CD14-positive monocyte (primary cell): ENCODE results near the gene ADORA2A. TPM values are rescaled to one million over a fixed set of nuclear protein-coding genes. Genes with fewer than 3 reads are reported as not detected.

ENCODE experiments used
- DNase-seq, 3 donors: peaks; one replicate each; pipeline ENCODE4 v3.0.0-alpha.2; 2011 to 2022
- H2AFZ ChIP-seq: 2 replicates; pipeline ENCODE4 v1.6.0; 2012; ENCODE audit warnings: mild to moderate bottlenecking, low read depth, low read length, inconsistent platforms; ENCODE audit not compliant: insufficient read depth, poor library complexity, severe bottlenecking
- H3K27ac ChIP-seq, 2 donors: 1 replicate in 1 of 2; 2 replicates in 1 of 2; pipeline ENCODE4 v1.5.1; 2012 to 2013; ENCODE audit warnings: low read length in 2 of 2, control low read depth in 1 of 2, inconsistent platforms in 1 of 2, low read depth in 1 of 2, mild to moderate bottlenecking in 1 of 2
- H3K27me3 ChIP-seq, 2 donors: one replicate each; pipeline versions ENCODE4 v1.6.0 to v1.6.1; 2011 to 2013; ENCODE audit warnings: low read length in 2 of 2; ENCODE audit not compliant: control insufficient read depth in 2 of 2, insufficient read depth in 2 of 2
- H3K36me3 ChIP-seq, 2 donors: replicated peaks in 1 of 2; 1 replicate in 1 of 2; 2 replicates in 1 of 2; pipeline versions ENCODE4 v1.5.1 to v1.6.1; 2012 to 2013; ENCODE audit warnings: low read length in 2 of 2, control low read depth in 1 of 2, inconsistent platforms in 1 of 2, mild to moderate bottlenecking in 1 of 2; ENCODE audit not compliant: insufficient read depth in 2 of 2, control insufficient read depth in 1 of 2
- H3K4me1 ChIP-seq, 2 donors: 1 replicate in 1 of 2; 2 replicates in 1 of 2; pipeline versions ENCODE4 v1.5.1 to v1.6.1; 2012 to 2013; ENCODE audit warnings: low read length in 2 of 2, control low read depth in 1 of 2, inconsistent platforms in 1 of 2, mild to moderate bottlenecking in 1 of 2, moderate library complexity in 1 of 2; ENCODE audit not compliant: insufficient read depth in 2 of 2, control insufficient read depth in 1 of 2
- H3K4me2 ChIP-seq: replicated peaks from 2 replicates; pipeline ENCODE3; 2012; ENCODE audit warnings: low read length, moderate library complexity, mild to moderate bottlenecking; ENCODE audit not compliant: poor library complexity, severe bottlenecking; ENCODE audit errors: extremely low read depth
- H3K4me3 ChIP-seq, 3 experiments: fragments of 200-600 bp in 1 of 3; sonication (generic) in 1 of 3; replicated peaks in 1 of 3; 1 replicate in 2 of 3; 2 replicates in 1 of 3; pipeline ENCODE4 v1.5.1; 2011 to 2013; ENCODE audit warnings: low read length in 3 of 3, mild to moderate bottlenecking in 3 of 3, control low read depth in 2 of 3, low read depth in 2 of 3, inconsistent platforms in 1 of 3, moderate library complexity in 1 of 3
- H3K79me2 ChIP-seq: 2 replicates; pipeline ENCODE4 v1.6.0; 2012; ENCODE audit warnings: mild to moderate bottlenecking, control low read depth, inconsistent platforms, low read length, moderate library complexity; ENCODE audit not compliant: insufficient read depth
- H3K9ac ChIP-seq: 2 replicates; pipeline ENCODE4 v1.6.0; 2017; ENCODE audit warnings: low read length, mild to moderate bottlenecking; ENCODE audit not compliant: insufficient read depth, poor library complexity, severe bottlenecking
- H3K9me3 ChIP-seq, 2 donors: replicated peaks in 1 of 2; 1 replicate in 1 of 2; 2 replicates in 1 of 2; pipeline versions ENCODE4 v1.5.1 to v1.6.1; 2012 to 2013; ENCODE audit warnings: low read length in 2 of 2, control low read depth in 1 of 2; ENCODE audit not compliant: control insufficient read depth in 1 of 2, insufficient read depth in 1 of 2
- H4K20me1 ChIP-seq: 2 replicates; pipeline ENCODE4 v1.6.0; 2012; ENCODE audit warnings: mild to moderate bottlenecking, low read length, control low read depth, moderate library complexity; ENCODE audit not compliant: insufficient read depth
- H3K27ac Mint-ChIP-seq, 7 donors: one replicate each; pipeline ENCODE4 v1.8.0; 2020; ENCODE audit warnings: mild to moderate bottlenecking in 7 of 7, mixed read lengths in 7 of 7, moderate library complexity in 6 of 7, inconsistent platforms in 2 of 7
- H3K27me3 Mint-ChIP-seq, 3 donors: one replicate each; pipeline ENCODE4 v1.8.0; 2021 to 2022; ENCODE audit warnings: low read depth in 3 of 3, mild to moderate bottlenecking in 3 of 3, mixed read lengths in 3 of 3, moderate library complexity in 3 of 3, inconsistent platforms in 1 of 3
- H3K36me3 Mint-ChIP-seq, 2 donors: one replicate each; pipeline ENCODE4 v1.8.0; 2020; ENCODE audit warnings: mixed read lengths in 2 of 2, inconsistent platforms in 1 of 2, mild to moderate bottlenecking in 1 of 2
- H3K4me1 Mint-ChIP-seq: one replicate; pipeline ENCODE4 v1.8.0; 2020; ENCODE audit warnings: mild to moderate bottlenecking, mixed read lengths
- H3K4me3 Mint-ChIP-seq, 2 donors: one replicate each; pipeline ENCODE4 v1.8.0; 2020; ENCODE audit warnings: mild to moderate bottlenecking in 2 of 2, mixed read lengths in 2 of 2, moderate library complexity in 1 of 2
- H3K9me3 Mint-ChIP-seq, 7 donors: one replicate each; pipeline ENCODE4 v1.8.0; 2020 to 2022; ENCODE audit warnings: mixed read lengths in 7 of 7, mild to moderate bottlenecking in 6 of 7, moderate library complexity in 6 of 7, inconsistent platforms in 2 of 7
- CTCF ChIP-seq: fragments of 200-600 bp; IDR thresholded peaks from one replicate; pipeline ENCODE4 v1.8.0; 2022; ENCODE audit warnings: antibody characterized with exemption, mild to moderate bottlenecking
- WGBS: methylation state at CpG from one replicate; pipeline ENCODE4 v1.1.5; 2013; ENCODE audit warnings: missing lambda C conversion rate; ENCODE audit not compliant: insufficient coverage; 5-methylcytosine and 5-hydroxymethylcytosine counted together
- intact Hi-C, 2 donors: fragments of 100-400 bp; cut with micrococcal nuclease; formaldehyde crosslinking; loops; one replicate each; pipeline versions ENCODE4 v1.15.0 to v1.15.1; 2023
- polyA plus RNA-seq, 3 donors: library from polyadenylated mRNA; depleted of rRNA in 1 of 3; unstranded in 2 of 3; stranded (reverse) in 1 of 3; fragments of 300-500 nt in 2 of 3; fragments of >200 nt in 1 of 3; fragmentation: Illumina TruSeq in 2 of 3; gene quantifications; 1 replicate in 2 of 3; 2 replicates in 1 of 3; pipeline ENCODE4 v1.2.3, GENCODE V29; 2012 to 2021

Gene ADORA2A
- polyA plus RNA-seq, 3 donors = 5.8 to 10.2 (median 6.5) TPM

GRCh38 chr22:24437091-24437490, 9.7 kb downstream of the ADORA2A start:
- TF ChIP-seq CTCF = no peak
- peaks cover 78 to 99% of the 10 kb centered on the region in 2 donors for H3K4me1 ChIP-seq
- peaks cover 96% of the 10 kb centered on the region for H3K4me1 Mint-ChIP-seq
- peaks cover 39 to 62% of the 10 kb centered on the region in 2 donors for H3K36me3 Mint-ChIP-seq
- intact Hi-C loops = loop anchor here in 1 of 2 donors (5.0 kb wide), 1 partner anchor 35 kb away; no protein-coding TSS in a partner anchor
- no peak overlapping the region for H3K27ac ChIP-seq
- no peak overlapping the region for H3K9ac ChIP-seq
- H2AFZ ChIP-seq = no peak overlapping the region
- H3K27ac Mint-ChIP-seq = peak overlapping the region in 6 of 7 donors; percentile 50 to 100 (median 82)
- no peaks in the 10 kb centered on the region for H4K20me1 ChIP-seq
- peaks cover 0 to 2% (median 0%) of the 10 kb centered on the region in 3 donors for H3K27me3 Mint-ChIP-seq
- WGBS = 97% methylated on average over 3 of the region's 4 CpGs
- H3K27me3 ChIP-seq = no peaks in the 10 kb centered on the region
- H3K4me3 Mint-ChIP-seq = no peak overlapping the region
- no peak overlapping the region for H3K4me2 ChIP-seq
- no peak for DNase-seq
- H3K36me3 ChIP-seq = peaks cover 0 to 18% of the 10 kb centered on the region in 2 donors
- H3K4me3 ChIP-seq = no peak overlapping the region
- no peaks in the 10 kb centered on the region for H3K9me3 ChIP-seq
- no peaks in the 10 kb centered on the region for H3K9me3 Mint-ChIP-seq
- H3K79me2 ChIP-seq = peaks cover 70% of the 10 kb centered on the region

- H3K9ac ChIP-seq = no peak overlapping the region
- no peak overlapping the region for H3K4me3 Mint-ChIP-seq
- no peaks in the 10 kb centered on the region for H3K9me3 ChIP-seq
- H3K4me3 ChIP-seq = no peak overlapping the region
- H2AFZ ChIP-seq = no peak overlapping the region
- WGBS = 76% methylated on average over 4 of the region's 5 CpGs
- DNase-seq = no peak
- peaks cover 75 to 99% of the 10 kb centered on the region in 2 donors for H3K4me1 ChIP-seq
- H3K27me3 ChIP-seq = no peaks in the 10 kb centered on the region
- H3K36me3 ChIP-seq = peaks cover 0 to 25% of the 10 kb centered on the region in 2 donors
- H3K36me3 Mint-ChIP-seq = peaks cover 43 to 66% of the 10 kb centered on the region in 2 donors
- TF ChIP-seq CTCF = peak; percentile 37
- H4K20me1 ChIP-seq = no peaks in the 10 kb centered on the region
- H3K9me3 Mint-ChIP-seq = no peaks in the 10 kb centered on the region
- intact Hi-C loops = loop anchor here in 1 of 2 donors (5.0 kb wide), 1 partner anchor 34 kb away; no protein-coding TSS in a partner anchor
- peaks cover 69% of the 10 kb centered on the region for H3K79me2 ChIP-seq
- H3K4me2 ChIP-seq = no peak overlapping the region
- peak overlapping the region in 6 of 7 donors; percentile 20 to 88 (median 58) for H3K27ac Mint-ChIP-seq
- no peak overlapping the region for H3K27ac ChIP-seq
- H3K27me3 Mint-ChIP-seq = peaks cover 0 to 2% (median 0%) of the 10 kb centered on the region in 3 donors
- peaks cover 94% of the 10 kb centered on the region for H3K4me1 Mint-ChIP-seq
These were observed 10.4 kb downstream of the ADORA2A start for GRCh38 chr22:24437741-24438328.
